HFF-Myc (cell line): Measurements from ENCODE around the gene ZNF112.
"Not testable (repeated sequence)": the region's sequence is repeated elsewhere in the genome, so short reads cannot be mapped to it uniquely, and the experiment has no call there.

Experiments
- DNase-seq: peaks from one replicate; pipeline ENCODE4 v3.0.0-alpha.2; 2011; ENCODE audit warnings: low read depth; ENCODE audit errors: extremely low read depth
- H3K4me3 ChIP-seq: replicated peaks from 2 replicates; pipeline ENCODE4 v1.5.1; 2011; ENCODE audit warnings: low read depth, mild to moderate bottlenecking, control low read depth, low read length
- CTCF ChIP-seq: IDR thresholded peaks from 2 replicates; pipeline ENCODE4 v1.5.1; 2012; ENCODE audit warnings: mild to moderate bottlenecking, low read depth, low read length, control low read depth; ENCODE audit errors: missing control alignments

The ZNF112 gene

GRCh38 chr19:44356383-44357111 is at the start of gene ZNF112:
ZNF112 (minus strand) TSS chr19:44356680; CDS start chr19:44340539, 16,141 bp downstream.
- DNase-seq: peak; percentile 81
- no peak for TF ChIP-seq CTCF
- H3K4me3 ChIP-seq: peak within 1 kb of the TSS; percentile 70

- H3K4me3 ChIP-seq: peak within 1 kb of the TSS; percentile 58
- peak; percentile 92 for DNase-seq
- no peak for TF ChIP-seq CTCF
These were observed 44.9 kb upstream of the ZNF112 start, which contains the start of gene ZNF285 for GRCh38 chr19:44401139-44402115. ZNF285 (minus strand) TSS chr19:44401608; CDS start chr19:44397213, 4,395 bp downstream.

GRCh38 chr19:44389268-44389667 is 32.8 kb upstream of the ZNF112 start:
- H3K4me3 ChIP-seq, DNase-seq: not testable (repeated sequence)

- no peak for TF ChIP-seq CTCF
- DNase-seq: no peak
- no peak overlapping the region for H3K4me3 ChIP-seq
These were observed 18.3 kb upstream of the ZNF112 start for GRCh38 chr19:44374789-44375188.

- DNase-seq: no peak
- no peak overlapping the region for H3K4me3 ChIP-seq
- no peak for TF ChIP-seq CTCF
These were observed 15.5 kb upstream of the ZNF112 start for GRCh38 chr19:44371815-44372480.

GRCh38 chr19:44367024-44367423 is 10.5 kb upstream of the ZNF112 start:
- no peak for DNase-seq
- H3K4me3 ChIP-seq: no peak overlapping the region
- TF ChIP-seq CTCF: no peak
